A549 (cell line): ENCODE results near the gene DNAH5. TPM values are rescaled to one million over a fixed set of nuclear protein-coding genes. Genes with fewer than 3 reads are reported as not detected.

Source experiments
- ATAC-seq, 2 experiments: fragments of 200-7000 bp in 1 of 2; fragments of >200 bp in 1 of 2; cut with Nextera tagmentation in 1 of 2; cut with Tn5 transposase in 1 of 2; 3 replicates each; pipeline versions ENCODE4 v1.8.0 to v1.9.1; 2018 to 2020; ENCODE audit warnings: mild to moderate bottlenecking in 1 of 2, moderate library complexity in 1 of 2
- CTCF ChIA-PET: fragments of 300-600 bp; sonication (Branson Sonifier 250); formaldehyde crosslinking; extraction: SDS; loops from one replicate; lab custom pipeline; 2021; ENCODE audit warnings: antibody characterized with exemption, inconsistent platforms; lab: Yijun Ruan, JAX
- POLR2A ChIA-PET: fragments of 350-600 bp; formaldehyde crosslinking; extraction: SDS; loops from one replicate; lab custom pipeline; 2021; ENCODE audit warnings: antibody characterized with exemption, inconsistent platforms; lab: Yijun Ruan, JAX
- DNase-seq, 2 experiments: peaks; one replicate each; pipeline versions ENCODE4 v3.0.0 to v3.0.0-alpha.2; 2011 to 2016; ENCODE audit warnings: low read depth in 1 of 2, low spot score in 1 of 2
- FAIRE-seq: peaks from 2 replicates; lab custom pipeline; 2011; peaks lifted over from hg19 to GRCh38; lab: Jason Lieb, UNC
- H3K27ac ChIP-seq, 2 experiments: fragments of >200 bp; sonication (Bioruptor Twin); formaldehyde crosslinking; 3 replicates each; pipeline ENCODE4 v1.5.1; 2016 to 2017
- H3K4me1 ChIP-seq: fragments of >200 bp; sonication (Bioruptor Twin); formaldehyde crosslinking; 3 replicates; pipeline ENCODE4 v1.6.1; 2016
- H3K4me2 ChIP-seq: fragments of >200 bp; sonication (Bioruptor Twin); formaldehyde crosslinking; 3 replicates; pipeline ENCODE4 v1.6.1; 2016
- H3K4me3 ChIP-seq: fragments of >200 bp; sonication (Bioruptor Twin); formaldehyde crosslinking; 3 replicates; pipeline ENCODE4 v1.5.1; 2016
- H3K9me3 ChIP-seq: fragments of >200 bp; sonication (Bioruptor Twin); formaldehyde crosslinking; 3 replicates; pipeline ENCODE4 v1.6.1; 2016
- CBX8 ChIP-seq: fragments of 200-600 bp; sonication (generic); IDR thresholded peaks from 2 replicates; pipeline ENCODE4 v1.6.1; 2016
- CEBPB ChIP-seq, 2 experiments: fragments of >200 bp in 1 of 2; sonication (Bioruptor Twin) in 1 of 2; formaldehyde crosslinking in 1 of 2; IDR thresholded peaks; 2 replicates each; pipeline ENCODE4 v1.6.1; 2012 to 2016
- EHF ChIP-seq: fragments of 250-450 bp; sonication (Bioruptor Pico); IDR thresholded peaks from 2 replicates; pipeline ENCODE4 v1.5.0; 2020; ENCODE audit warnings: mild to moderate bottlenecking
- EP300 ChIP-seq, 2 experiments: fragments of >200 bp; sonication (Bioruptor Twin); formaldehyde crosslinking; IDR thresholded peaks; 2 replicates in 1 of 2; 3 replicates in 1 of 2; pipeline ENCODE4 v1.6.1; 2016 to 2017
- HDAC2 ChIP-seq: fragments of 200-600 bp; sonication (generic); IDR thresholded peaks from 2 replicates; pipeline ENCODE4 v1.6.1; 2016
- HEYL ChIP-seq: fragments of 250-450 bp; sonication (Bioruptor Pico); IDR thresholded peaks from 2 replicates; pipeline ENCODE4 v1.8.0; 2021; ENCODE audit warnings: mild to moderate bottlenecking, moderate library complexity
- JUN ChIP-seq, 2 experiments: fragments of >200 bp; sonication (Bioruptor Twin); formaldehyde crosslinking; IDR thresholded peaks; 2 replicates in 1 of 2; 3 replicates in 1 of 2; pipeline ENCODE4 v1.6.1; 2016 to 2017
- KDM5A ChIP-seq: fragments of 200-600 bp; sonication (generic); IDR thresholded peaks from 2 replicates; pipeline ENCODE4 v1.6.1; 2016; ENCODE audit warnings: antibody characterized with exemption, mild to moderate bottlenecking
- NR3C1 ChIP-seq: fragments of >200 bp; sonication (Bioruptor Twin); formaldehyde crosslinking; IDR thresholded peaks from 3 replicates; pipeline ENCODE4 v1.6.1; 2017
- RARB ChIP-seq: fragments of 250-450 bp; sonication (Bioruptor Pico); IDR thresholded peaks from 2 replicates; pipeline ENCODE4 v1.8.0; 2021; ENCODE audit warnings: mild to moderate bottlenecking, moderate library complexity
- RCOR1 ChIP-seq: fragments of 150-350 bp; IDR thresholded peaks from 2 replicates; pipeline ENCODE4 v1.6.1; 2014; ENCODE audit warnings: antibody characterized with exemption, low read length, low read depth
- RNF2 ChIP-seq: fragments of 200-600 bp; sonication (generic); IDR thresholded peaks from 2 replicates; pipeline ENCODE4 v1.6.1; 2016; ENCODE audit warnings: low read depth, mild to moderate bottlenecking, antibody characterized with exemption, moderate library complexity, borderline replicate concordance
- TFCP2L1 ChIP-seq: fragments of 250-450 bp; sonication (Bioruptor Pico); IDR thresholded peaks from 2 replicates; pipeline ENCODE4 v1.5.0; 2021; ENCODE audit warnings: mild to moderate bottlenecking
- TP53 ChIP-seq: fragments of 250-450 bp; sonication (Bioruptor Pico); IDR thresholded peaks from 2 replicates; pipeline ENCODE4 v1.5.0; 2021; ENCODE audit warnings: mild to moderate bottlenecking, moderate library complexity
- USF2 ChIP-seq: fragments of 450-650 bp; IDR thresholded peaks from 2 replicates; pipeline ENCODE4 v1.6.1; 2014; ENCODE audit warnings: antibody characterized with exemption
- ZC3H11A ChIP-seq: fragments of 450-650 bp; IDR thresholded peaks from 2 replicates; pipeline ENCODE4 v1.6.1; 2014; ENCODE audit warnings: antibody characterized with exemption, mild to moderate bottlenecking
- ZSCAN20 ChIP-seq: fragments of 250-450 bp; sonication (Bioruptor Pico); IDR thresholded peaks from 2 replicates; pipeline ENCODE4 v1.8.0; 2022; ENCODE audit warnings: mild to moderate bottlenecking, moderate library complexity
- WGBS: methylation state at CpG from one replicate; pipeline ENCODE4 v1.1.6; 2017; ENCODE audit errors: missing lambda C conversion rate; 5-methylcytosine and 5-hydroxymethylcytosine counted together
- polyA plus RNA-seq, 4 experiments: library from polyadenylated mRNA; depleted of rRNA in 3 of 4; stranded (reverse); fragments of >200 nt; fragmentation: RNase III in 1 of 4; extraction: RNeasy Plus Mini Kit Qiagen cat#74134 plus additional on column Dnase treatment in 1 of 4; gene quantifications; 2 replicates in 3 of 4; 3 replicates in 1 of 4; pipeline ENCODE4 v1.2.3, GENCODE V29; 2011 to 2017
- TF ChIP-seq, protein P1 (sequence below): fragments of 250-450 bp; sonication (Bioruptor Pico); IDR thresholded peaks from 2 replicates; pipeline ENCODE4 v1.5.0; 2020; ENCODE audit warnings: low read depth, mild to moderate bottlenecking, moderate library complexity
- TF ChIP-seq, protein P2 (sequence below): fragments of 200-600 bp; sonication (generic); IDR thresholded peaks from 2 replicates; pipeline ENCODE4 v1.6.1; 2016; ENCODE audit warnings: antibody characterized with exemption, mild to moderate bottlenecking, moderate library complexity

DNAH5 gene
- polyA plus RNA-seq, 2 of the 4 experiments (the other 2 are of a cell fraction) = 0.15 to 1.0 TPM

DNA sequence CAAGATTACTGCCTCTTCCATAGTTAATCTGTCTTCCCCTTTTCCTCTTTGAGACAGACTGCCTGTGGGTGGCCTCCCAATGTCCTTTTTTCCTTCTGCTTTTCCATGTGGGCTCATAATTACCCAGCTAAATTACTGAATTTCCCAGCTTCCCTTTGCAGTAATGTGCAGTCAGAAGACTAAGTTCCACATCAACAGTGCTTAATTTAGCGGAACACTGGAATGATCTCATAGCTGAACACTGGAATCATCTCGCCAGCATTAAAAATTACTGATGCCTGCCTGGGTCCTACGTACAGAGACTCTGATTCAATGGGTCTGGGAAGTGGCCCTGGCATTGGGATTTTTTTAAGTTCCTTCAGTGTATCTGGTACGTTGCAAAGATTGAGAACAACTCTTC lies 84.3 kb downstream of the DNAH5 start:
- ATAC-seq = no peak
- FAIRE-seq = no peak
- 56% methylated on average over 4 of the region's 4 CpGs for WGBS
- TF ChIP-seq NR3C1 = no peak
- no peak for TF ChIP-seq TFCP2L1
- TF ChIP-seq ZSCAN20 (CRISPR knock-in tag) = no peak
- ChIA-PET POLR2A (no interaction called here), CTCF (no interaction called here)
- H3K4me2 ChIP-seq = no peak overlapping the region
- H3K4me1 ChIP-seq = no peaks in the 10 kb centered on the region
- DNase-seq = no peak
- H3K9me3 ChIP-seq = no peaks in the 10 kb centered on the region
- no peak overlapping the region for H3K27ac ChIP-seq
- no peak overlapping the region for H3K4me3 ChIP-seq

DNA sequence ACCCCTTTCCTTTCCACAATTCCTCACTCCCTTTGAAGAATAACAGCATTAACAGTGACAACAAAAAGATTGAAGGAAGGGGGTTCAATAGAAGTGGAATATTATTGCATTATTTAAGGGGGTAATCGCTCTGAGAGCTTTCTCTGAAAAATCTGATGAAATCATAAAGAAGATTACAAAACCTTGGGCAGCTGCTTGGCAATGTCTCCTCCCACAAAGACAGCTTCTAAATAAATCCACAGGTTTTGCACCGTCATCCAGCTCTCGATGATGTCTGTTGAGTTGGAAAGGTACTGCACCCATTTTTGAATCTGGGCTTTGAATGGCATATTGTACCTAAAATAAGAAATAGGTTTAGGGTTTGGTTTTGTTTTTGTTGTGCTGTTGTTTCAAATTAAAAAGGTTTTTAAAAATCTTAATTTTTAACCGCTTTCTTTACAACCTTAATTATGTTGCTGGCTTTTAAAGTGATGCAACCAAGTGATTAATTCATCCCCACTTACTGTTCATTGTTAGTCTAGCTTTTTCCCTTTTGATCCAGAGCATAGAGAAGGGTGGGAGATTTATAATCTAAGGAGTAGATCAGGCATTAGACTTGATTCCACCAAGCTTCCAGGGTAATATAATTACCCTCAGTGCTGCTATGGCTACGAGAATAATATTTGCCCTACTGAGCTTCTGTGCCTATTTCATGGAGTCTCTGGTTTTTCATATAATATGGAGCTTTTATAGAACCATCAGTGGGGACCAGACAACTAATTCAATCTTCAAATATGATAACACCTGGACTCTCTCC lies 85.0 kb downstream of the DNAH5 start:
- H3K27ac ChIP-seq = no peak overlapping the region
- ChIA-PET CTCF (no interaction called here), POLR2A (no interaction called here)
- DNase-seq = peak in 1 of 2 experiments; percentile 45
- no peak for FAIRE-seq
- H3K4me2 ChIP-seq = peak overlapping the region; percentile 2; the same call in 1 of the 3 replicates
- TF ChIP-seq RNF2 (no peak), EHF (CRISPR knock-in tag) (no peak), TP53 (CRISPR knock-in tag) (no peak), HEYL (CRISPR knock-in tag) (no peak), USF2 (no peak), NR3C1 (no peak), ZC3H11A (no peak), CEBPB (IDR thresholded peaks at IDR 0.05) (no peak), RARB (CRISPR knock-in tag) (no peak), JUN (IDR thresholded peaks at IDR 0.05) (no peak), ZSCAN20 (CRISPR knock-in tag) (no peak), HDAC2 (no peak), EP300 (IDR thresholded peaks at IDR 0.05) (no peak), RCOR1 (no peak), KDM5A (no peak), CBX8 (no peak)
- TF ChIP-seq, protein P1, sequence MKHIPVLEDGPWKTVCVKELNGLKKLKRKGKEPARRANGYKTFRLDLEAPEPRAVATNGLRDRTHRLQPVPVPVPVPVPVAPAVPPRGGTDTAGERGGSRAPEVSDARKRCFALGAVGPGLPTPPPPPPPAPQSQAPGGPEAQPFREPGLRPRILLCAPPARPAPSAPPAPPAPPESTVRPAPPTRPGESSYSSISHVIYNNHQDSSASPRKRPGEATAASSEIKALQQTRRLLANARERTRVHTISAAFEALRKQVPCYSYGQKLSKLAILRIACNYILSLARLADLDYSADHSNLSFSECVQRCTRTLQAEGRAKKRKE (CRISPR knock-in tag) = no peak
- TF ChIP-seq, protein P2, sequence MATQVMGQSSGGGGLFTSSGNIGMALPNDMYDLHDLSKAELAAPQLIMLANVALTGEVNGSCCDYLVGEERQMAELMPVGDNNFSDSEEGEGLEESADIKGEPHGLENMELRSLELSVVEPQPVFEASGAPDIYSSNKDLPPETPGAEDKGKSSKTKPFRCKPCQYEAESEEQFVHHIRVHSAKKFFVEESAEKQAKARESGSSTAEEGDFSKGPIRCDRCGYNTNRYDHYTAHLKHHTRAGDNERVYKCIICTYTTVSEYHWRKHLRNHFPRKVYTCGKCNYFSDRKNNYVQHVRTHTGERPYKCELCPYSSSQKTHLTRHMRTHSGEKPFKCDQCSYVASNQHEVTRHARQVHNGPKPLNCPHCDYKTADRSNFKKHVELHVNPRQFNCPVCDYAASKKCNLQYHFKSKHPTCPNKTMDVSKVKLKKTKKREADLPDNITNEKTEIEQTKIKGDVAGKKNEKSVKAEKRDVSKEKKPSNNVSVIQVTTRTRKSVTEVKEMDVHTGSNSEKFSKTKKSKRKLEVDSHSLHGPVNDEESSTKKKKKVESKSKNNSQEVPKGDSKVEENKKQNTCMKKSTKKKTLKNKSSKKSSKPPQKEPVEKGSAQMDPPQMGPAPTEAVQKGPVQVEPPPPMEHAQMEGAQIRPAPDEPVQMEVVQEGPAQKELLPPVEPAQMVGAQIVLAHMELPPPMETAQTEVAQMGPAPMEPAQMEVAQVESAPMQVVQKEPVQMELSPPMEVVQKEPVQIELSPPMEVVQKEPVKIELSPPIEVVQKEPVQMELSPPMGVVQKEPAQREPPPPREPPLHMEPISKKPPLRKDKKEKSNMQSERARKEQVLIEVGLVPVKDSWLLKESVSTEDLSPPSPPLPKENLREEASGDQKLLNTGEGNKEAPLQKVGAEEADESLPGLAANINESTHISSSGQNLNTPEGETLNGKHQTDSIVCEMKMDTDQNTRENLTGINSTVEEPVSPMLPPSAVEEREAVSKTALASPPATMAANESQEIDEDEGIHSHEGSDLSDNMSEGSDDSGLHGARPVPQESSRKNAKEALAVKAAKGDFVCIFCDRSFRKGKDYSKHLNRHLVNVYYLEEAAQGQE = no peak
- no peak for ATAC-seq
- H3K4me1 ChIP-seq = no peaks in the 10 kb centered on the region
- WGBS = 29% methylated on average over 5 of the region's 5 CpGs
- H3K9me3 ChIP-seq = no peaks in the 10 kb centered on the region
- H3K4me3 ChIP-seq = no peak overlapping the region
